ENCODE data around the gene SFXN2.
A peak's percentile ranks its signal among the peaks of the same experiment; 100 is the strongest.
"Not testable (repeated sequence)": the region's sequence is repeated elsewhere in the genome, so short reads cannot be mapped to it uniquely, and the experiment has no call there.

Gene SFXN2

GRCh38 chr10:102753718-102754117 is 39.3 kb downstream of the SFXN2 start:
- DNase-seq (ENCODE audit: low spot score) = no peak

GRCh38 chr10:102757323-102757722 is 42.9 kb downstream of the SFXN2 start:
- no peak for DNase-seq (ENCODE audit: low spot score)

DNA sequence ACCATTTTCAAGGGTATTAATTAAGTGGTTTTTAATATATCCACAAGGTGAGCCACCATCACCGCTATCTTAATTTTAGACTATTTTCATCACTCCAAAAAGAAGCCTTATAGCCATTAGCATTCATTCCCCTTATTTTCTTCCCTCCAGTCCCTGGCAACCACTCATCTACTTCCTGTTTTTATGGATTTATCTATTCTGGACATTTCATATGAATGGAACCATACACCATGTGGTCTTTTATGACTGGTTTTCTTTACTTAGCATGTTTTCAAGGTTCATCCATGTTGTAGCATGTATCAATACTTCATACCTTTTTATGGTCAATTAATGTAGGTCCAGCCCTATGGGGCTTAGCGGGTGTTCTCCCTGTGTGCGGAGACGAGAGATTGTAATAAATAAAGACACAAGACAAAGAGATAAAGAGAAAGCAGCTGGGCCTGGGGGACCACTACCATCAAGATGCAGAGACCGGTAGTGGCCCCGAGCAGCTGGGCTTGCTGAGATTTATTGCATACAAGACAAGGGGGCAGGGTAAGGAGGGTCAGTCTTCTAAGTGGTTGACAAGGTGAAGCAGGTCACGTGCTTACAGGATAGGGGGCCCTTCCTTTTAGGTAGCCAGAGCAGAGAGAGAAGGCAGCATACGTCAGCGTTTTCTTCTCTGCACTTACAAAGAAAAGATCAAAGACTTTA is 44.0 kb downstream of the SFXN2 start:
- DNase-seq (ENCODE audit: low spot score) = no peak

- DNase-seq (ENCODE audit: low spot score) = not testable (repeated sequence)
These were observed 44.5 kb downstream of the SFXN2 start for GRCh38 chr10:102758933-102759262.

DNA sequence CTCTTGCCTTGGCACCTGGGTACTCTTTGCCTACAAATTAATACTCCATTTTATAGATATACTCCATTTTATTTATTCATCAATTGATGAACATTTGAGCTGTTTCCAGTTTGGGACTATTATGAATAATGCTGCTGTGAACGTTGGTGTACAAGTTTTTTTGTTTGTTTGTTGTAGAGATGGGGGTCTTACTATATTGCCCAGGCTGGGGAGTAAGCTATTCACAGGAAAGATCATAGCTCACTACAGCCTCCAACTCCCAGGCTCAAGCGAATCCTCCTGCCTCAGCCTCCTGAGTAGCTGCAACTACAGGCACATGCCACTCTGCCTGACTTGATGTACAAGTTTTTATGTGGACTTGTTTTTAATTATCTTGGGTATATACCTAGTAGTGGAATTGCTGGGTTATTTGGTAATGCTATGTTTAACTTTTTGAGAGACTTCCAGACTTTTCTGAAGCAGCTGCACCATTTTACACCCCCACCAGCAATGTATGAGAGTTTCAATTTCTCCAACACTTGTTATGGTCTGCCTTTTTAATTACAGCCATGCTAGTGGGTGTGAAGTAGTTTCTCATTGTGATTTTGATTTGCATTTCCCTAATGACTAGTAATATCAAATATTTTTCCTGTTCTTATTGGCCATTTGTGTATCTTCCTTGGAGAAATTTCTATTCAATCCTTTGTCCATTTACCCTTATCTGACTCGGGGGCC is 45.2 kb downstream of the SFXN2 start:
- no peak for DNase-seq (ENCODE audit: low spot score)

DNA sequence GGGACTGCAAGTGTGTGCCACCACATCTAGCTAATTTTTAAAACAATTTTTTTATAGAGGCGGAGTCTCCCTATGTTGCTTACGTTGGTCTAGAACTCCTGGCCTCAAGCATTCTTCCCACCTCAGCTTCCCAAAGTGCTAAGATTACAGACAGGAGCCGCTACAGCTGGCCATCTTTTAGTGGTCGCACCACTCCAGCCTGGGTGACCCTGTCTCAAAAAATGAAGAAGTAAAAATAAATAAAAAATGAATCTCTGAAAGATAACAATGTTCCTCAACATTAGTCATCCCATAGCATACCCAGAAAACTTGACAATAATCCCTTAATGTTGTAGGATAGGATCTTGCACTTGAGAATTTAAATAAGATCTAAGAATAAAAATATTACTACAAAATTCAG is 47.5 kb downstream of the SFXN2 start:
- DNase-seq (ENCODE audit: low spot score) = no peak

DNA sequence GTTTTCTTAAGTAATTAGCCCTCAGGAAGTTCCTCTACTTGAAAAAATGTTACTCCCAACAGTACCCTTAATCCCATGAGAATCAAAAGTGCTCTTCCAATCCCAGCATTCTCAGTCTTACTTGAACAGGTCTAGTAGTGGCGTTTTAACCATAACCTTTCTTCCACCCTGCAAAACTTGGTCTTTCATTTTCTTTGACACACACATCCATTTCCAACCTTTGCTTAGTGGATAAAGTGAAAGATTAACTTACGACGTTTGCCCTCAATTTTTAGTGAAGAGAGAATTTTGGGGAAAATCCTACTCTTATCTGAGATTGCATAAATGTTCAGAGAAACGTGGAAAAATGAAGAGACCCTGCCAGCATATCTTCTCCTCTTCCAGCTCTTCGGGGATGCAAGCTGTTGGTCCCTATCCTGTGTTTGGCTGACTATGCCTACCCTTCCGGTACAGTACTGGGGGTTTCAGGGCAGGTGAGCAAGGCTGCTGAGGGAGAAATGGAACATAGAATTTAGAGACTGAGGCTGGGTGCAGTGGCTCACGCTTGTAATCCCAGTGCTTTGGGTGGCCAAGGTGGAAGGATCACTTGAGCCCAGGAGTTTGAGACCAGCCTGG is 48.1 kb downstream of the SFXN2 start:
- no peak for DNase-seq (ENCODE audit: low spot score)

DNA sequence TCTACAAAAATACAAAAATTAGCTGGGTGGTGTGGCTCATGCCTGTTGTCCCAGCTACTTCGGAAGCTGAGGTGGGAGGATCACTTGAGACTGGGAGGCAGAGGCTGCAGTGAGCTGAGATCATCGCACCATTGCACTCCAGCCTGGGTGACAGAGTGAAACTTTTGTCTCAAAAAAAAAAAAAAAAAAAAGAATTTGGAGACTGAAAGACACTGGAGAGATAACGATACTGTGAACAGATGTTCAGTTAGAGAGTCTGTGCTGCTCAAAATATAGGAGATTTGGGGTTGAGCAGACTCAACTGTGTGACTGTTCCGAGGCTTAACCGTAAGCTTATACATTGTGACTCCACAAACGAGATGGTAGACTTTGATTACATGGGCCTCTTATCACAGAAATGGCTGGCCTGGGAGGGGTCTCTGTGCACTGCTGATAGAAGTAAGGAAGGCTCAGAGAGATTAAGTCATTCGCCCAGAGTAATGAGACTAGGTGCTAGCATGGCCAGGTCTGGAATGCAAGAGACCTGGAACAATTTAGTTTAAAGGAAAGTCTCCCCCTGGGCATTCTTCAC is 48.7 kb downstream of the SFXN2 start:
- DNase-seq (ENCODE audit: low spot score) = no peak

DNA sequence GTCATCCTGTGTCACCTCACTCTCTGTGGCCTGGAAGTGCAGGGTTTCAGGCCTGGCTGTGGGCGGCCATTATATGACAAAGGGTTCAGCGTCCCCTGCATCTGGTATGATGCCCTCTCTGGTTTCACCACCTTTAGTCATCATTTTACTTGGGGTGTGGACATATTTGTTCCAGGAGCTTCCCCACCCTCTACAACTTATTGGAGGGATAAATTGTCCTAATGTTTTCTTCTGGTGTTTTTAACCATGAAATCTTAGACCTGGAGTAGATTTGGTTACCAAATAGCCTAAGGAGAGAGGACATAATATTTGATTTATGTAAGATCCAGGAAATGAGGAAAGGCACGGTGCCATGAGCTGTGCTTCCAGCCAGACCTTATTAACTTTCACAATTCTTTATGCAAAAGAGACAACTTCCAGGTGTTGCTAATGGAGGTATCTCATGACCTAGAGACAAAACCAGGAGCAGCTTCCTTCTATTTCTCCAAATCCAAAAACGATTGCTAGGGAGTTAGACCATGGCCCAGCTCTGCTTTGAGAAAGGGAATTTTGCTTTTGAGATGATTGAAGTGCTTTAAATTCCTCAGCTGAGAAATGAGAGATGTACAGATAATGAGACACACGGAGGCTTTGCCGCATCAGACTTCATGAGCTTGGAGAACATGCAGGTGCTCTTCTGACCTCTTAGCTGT is 50.2 kb downstream of the SFXN2 start:
- no peak for DNase-seq (ENCODE audit: low spot score)

DNA sequence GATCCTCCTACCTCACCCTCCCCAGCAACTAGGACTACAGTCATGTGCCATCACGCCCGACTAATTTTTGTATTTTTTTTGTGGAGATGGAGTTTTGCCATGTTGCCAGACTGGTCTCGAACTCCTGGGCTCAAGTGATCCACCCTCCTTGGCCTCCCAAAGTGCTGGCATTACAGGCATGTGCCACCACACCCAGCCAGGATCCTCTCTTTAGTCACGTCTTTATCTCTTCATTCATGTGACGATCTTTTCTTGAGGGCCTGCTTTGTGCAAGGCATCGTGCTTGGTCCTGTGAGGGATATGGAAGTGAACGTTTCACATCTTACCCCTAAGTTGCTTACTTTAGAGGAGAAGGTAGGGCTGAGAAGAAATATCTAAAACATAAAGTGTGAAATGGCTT is 50.9 kb downstream of the SFXN2 start:
- DNase-seq (ENCODE audit: low spot score) = no peak

GRCh38 chr10:102767428-102768160 is 53.2 kb downstream of the SFXN2 start:
- DNase-seq (ENCODE audit: low spot score) = no peak

- no peak for DNase-seq (ENCODE audit: low spot score)
These were observed 55.1 kb downstream of the SFXN2 start for GRCh38 chr10:102769375-102770107.

DNA sequence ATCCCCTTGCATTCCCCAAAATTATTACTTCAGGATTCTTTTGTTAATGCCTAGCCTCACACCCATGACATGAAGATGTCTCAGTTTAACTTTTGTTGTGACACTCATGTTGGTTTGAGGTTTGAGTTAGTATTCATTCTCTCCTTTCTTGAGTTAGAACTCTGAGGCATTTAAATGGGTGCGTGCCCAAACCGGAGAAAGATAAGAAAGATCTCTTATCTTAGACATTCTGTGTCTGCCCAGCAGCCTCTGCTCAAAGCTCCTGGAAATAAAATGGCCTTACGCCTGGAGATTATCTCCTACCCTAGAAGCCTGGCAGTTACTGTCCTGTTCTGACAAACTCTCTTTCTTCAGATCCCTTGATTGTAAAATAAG is 55.7 kb downstream of the SFXN2 start:
- no peak for DNase-seq (ENCODE audit: low spot score)

GRCh38 chr10:102770792-102771191 is 56.4 kb downstream of the SFXN2 start:
- no peak for DNase-seq (ENCODE audit: low spot score)

DNA sequence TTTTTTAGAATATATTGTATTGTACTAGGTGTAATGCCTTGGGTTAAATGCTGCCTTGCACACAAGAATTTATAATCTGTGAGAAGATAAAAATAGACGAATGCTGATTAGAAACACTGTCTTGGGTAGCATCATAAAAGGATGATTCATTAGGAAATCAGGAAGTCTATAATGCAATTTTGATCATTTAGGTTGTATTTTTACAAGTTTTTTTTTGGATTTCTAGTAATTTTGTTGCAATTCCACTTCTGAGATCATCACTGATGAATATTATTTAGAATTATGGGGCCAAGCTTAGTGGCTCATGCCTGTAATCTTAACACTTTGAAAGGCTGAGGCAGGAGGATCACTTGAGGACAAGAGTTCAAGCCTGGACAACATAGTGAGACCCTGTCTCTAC is 58.9 kb downstream of the SFXN2 start:
- DNase-seq (ENCODE audit: low spot score) = no peak

GRCh38 chr10:102773986-102774385 is 59.5 kb downstream of the SFXN2 start:
- DNase-seq (ENCODE audit: low spot score) = no peak

- DNase-seq (ENCODE audit: low spot score) = no peak
These were observed 60.9 kb downstream of the SFXN2 start for GRCh38 chr10:102775201-102775934.

DNA sequence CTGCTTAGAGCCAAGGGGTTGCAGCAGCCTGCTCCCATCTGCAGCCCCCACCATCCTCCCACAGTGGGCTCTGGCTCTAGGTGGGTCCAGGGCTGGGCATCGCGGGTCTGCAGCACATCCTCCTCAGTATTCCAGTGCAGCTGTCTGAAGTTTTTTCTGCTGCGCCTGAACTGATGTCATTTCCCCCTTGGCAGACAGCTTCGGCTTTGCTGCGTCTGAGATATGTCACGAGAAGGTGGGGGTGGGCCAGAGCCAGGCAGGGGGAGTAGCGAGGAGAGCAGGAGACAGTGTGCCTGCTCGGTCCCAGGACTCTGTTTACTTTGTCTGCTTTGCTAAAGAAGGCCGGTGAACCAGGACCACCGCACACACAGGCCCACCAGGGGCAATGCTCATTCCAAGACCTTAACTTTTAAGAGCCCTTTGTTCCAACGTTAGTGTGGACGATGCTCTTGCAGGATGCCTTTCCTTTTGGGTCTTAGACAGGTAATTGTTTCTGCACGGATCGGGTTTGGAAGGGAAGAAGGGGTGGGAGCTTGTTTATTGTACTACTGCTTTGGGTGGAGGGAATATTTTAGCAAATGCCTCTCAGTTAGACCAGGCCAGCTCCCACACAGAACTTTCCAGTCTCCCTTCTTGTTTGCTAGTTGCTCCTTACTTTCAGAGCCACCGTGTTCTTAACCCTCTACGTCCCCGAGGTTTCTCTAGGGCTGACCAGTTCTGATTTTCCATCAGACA is 61.7 kb downstream of the SFXN2 start:
- no peak for DNase-seq (ENCODE audit: low spot score)

DNA sequence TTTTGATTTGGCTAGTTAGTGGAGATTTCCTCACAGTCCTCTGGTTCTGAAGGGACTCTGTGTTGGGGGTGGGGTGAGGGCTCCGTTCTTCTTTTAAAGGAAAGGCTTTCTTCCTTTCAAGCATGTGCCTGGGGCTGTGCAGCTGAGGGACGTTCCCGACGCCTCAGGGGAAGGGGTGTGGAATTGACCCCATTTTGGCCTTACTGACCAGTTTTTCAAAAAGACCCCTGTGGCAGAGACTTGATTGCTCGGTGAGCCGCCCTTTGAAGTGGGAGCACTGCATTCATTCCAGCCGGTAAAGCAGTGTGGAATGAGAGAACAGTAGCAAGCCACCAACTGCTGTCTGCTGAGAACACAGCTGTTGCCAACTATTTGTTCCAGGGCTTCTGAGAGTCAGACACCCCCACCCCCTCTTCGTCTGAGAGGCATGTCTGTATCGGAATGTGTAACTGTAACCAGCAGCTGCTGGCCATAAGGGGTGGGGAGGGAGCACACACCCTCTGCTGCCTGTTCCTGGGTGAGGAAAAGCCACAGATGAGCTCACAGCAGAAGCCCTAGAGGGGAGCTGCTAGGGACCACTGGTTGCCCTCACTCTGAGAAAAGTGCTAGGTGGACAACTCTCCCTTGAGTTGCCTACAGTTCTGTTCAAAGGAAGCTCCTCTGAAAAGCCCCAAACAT is 62.5 kb downstream of the SFXN2 start:
- DNase-seq (ENCODE audit: low spot score) = peak; percentile 51
